Measurements from ENCODE around the gene ACP1.

The ACP1 gene

GRCh38 chr2:256094-256493 is 8.7 kb upstream of the ACP1 start:
- DNase-seq = no peak

GRCh38 chr2:257429-257828 is 7.3 kb upstream of the ACP1 start:
- DNase-seq = no peak

- no peak for DNase-seq
These were observed 6.9 kb upstream of the ACP1 start for GRCh38 chr2:257842-258241.

DNA sequence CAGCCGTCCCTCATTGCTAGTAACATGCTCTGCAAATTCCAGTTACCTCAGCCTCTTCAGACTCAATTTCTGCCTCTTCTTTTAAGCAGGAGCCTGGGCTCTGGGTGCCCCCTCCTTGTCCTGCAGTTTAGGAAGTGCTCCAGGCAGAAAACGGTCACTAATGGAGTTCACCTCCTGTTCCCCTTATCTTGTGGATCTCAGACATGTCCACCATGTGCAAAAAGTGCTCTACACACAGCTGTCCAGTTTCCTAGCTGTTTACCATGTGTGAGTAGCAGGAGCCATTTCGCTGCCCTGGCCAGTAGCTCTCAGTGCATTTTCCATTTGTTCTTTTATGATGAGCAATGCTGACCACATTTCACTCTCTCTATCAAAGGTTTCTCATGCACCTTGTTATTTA is 5.8 kb upstream of the ACP1 start:
- no peak for DNase-seq

GRCh38 chr2:259789-260331 is 4.9 kb upstream of the ACP1 start:
- DNase-seq = no peak

DNA sequence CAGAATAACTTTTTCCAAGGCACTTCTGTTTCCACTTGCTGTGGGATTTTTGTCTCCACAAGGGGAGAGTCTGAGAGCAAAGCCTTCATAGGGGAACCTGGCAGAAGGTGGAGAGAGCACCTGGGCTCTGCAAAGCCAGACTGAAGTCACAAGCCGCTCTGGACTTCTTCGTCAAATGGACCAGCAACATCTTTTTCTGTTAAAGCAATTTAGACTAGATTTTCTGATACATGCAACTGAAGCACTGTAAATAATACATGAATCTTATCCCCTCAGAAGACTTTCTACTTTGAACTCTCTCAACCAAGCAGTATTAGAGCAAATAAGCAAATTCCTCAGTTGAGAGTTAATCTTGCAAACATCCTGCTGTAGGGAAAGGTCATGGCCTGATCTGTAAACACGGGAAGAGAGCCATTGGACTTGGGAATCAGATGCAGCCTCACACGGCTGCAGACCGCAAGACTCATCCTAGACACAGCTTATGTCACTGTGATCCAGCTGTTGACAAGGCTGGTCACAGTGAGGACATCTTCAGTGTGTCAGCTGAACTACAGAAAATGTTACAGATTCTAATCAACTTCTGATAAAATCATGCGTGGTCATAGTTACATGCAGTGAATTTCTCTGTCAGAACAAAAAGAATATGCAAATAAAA is 4.1 kb upstream of the ACP1 start:
- no peak for DNase-seq

DNA sequence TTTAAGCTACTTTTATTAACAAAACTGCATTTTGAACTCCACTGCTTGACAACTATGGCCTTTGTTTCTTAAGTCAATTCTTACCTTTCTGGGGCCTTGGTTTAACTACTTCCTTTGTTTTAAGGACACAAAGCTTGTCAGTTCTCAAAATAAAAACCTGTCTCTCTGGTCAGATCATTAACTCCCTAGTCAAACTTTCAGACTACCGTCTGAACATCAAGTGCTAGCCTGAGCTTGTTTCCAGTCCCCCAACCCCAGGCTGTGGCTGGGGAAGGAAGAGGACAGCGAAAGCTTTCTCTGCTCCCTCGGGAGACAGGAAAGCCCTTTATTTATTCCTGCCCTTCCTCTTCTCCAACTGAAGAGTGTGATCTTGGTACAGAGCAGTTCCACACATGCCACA is 2.6 kb upstream of the ACP1 start:
- no peak for DNase-seq

DNA sequence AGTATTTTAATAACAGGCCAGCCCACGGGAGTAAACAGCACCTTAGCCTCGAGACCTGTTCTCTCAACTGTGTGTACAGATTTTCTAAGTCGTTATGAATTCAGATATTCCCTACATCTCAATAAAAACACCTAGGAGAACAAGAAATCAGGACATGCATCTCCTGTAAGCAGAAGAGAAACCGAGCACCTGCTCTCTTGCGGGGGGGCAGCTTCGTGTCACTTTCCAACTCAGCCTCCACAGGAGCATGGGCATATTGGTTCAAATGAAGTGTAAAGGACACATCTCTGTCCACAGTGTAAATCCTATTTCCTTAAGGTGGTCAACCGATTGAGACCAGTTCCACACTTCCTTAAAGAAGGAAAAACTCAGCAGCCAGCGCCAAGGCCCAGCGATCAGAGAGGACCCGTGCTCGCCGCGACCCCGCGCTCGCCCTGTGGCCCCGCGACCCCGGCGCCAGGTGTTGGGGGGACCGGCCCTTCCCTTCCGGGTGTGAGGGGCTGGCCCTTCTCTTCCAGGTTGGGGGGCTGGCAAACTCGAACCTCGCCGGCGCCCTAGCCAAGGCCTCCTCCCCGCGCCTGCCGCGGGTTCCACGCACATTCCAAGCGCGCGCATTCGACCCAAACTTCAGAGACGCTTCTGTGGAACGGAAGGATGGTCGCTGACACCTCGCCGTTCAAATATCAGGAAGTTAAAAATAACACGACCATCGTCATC is 1.6 kb upstream of the ACP1 start:
- no peak for DNase-seq

DNA sequence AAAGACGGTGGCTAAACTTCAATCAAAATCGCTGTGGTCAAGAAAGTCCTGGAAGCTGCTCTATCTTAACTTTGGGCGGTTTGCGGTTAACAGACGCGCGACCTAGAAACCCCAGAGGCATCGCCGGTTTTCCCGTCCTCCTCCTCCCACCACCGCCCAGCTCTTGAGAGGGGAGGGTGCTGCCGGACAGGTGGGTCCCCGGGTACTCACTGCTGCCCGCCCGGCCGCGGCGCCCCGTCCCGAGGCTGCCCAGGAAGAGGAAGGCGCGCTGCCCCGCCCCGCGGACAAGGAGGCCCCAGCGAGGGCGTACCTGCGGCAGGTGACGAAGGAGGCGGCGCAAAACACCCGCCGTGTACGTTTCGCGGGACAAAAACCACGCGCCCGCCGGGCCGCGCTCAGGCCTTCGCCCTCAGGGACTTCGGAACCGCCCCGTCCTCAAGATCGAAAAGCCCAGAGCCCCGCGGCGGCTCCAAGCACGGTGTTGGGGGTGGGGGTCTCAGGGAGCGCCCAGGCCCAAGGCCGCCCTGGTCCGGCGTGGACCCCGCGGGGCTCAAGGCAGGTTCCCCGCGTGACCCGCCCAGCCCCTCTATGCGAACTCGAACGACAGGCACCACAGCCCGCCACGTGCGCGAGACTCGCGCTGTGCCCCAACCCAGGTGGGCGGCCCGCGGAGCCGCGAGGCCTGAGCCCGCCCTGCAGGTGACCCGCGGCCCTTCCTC is 814 bp upstream of the ACP1 start, which contains the start of gene SH3YL1:
Gene SH3YL1 (minus strand): TSS at position 259 of the 719 bp plus-strand sequence. CDS start 48 bp downstream, at position 211.
- peak; percentile 36 for DNase-seq

GRCh38 chr2:268323-268722 is 3.6 kb downstream of the ACP1 start:
- DNase-seq = no peak

DNA sequence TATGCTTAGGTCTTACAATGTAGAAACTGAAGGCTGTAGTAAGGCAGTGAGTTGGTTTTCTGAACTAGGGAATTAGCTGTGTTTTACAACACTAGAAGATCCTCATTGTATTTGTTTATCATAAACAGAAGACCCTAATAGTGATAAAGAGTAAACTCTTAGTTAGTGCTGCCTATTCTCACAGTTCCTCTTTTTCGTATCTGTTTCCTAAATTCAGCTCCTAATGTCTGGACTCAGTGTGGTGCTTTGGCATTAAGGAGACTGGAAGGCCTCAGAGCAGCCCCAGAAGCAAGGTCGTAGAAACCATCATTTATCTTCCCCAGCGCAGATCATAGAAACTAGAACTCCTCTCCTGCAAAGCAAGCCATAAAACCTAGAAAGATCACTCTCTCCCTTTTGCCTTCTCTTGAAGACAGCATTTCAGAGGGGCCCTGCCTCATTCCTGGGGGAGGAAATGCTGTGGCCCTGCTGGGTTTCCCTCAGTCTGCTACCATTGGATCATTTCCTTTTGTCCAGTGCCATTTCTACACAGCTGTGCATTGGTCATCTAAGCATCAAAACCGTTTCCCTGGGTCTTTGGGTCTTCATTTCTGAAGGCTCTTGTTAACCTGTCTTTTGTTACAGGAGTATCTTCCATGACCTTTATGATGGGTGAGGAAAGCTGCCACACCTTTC is 4.7 kb downstream of the ACP1 start:
- no peak for DNase-seq

GRCh38 chr2:270861-271260 is 6.1 kb downstream of the ACP1 start:
- no peak for DNase-seq

DNA sequence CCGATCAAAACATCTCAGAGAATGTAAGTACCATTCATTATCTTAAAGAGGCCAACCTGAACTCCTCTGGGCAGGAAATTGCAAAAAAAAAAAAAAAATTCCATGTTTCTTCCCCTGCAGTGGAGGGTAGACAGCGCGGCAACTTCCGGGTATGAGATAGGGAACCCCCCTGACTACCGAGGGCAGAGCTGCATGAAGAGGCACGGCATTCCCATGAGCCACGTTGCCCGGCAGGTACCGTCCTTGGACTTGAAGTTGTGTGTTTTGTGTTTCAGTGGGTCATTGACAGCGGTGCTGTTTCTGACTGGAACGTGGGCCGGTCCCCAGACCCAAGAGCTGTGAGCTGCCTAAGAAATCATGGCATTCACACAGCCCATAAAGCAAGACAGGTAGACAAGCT is 7.2 kb downstream of the ACP1 start:
- no peak for DNase-seq

- no peak for DNase-seq
These were observed 8.6 kb downstream of the ACP1 start for GRCh38 chr2:273333-273732.

GRCh38 chr2:274503-274902 is 9.8 kb downstream of the ACP1 start:
- DNase-seq = no peak

GRCh38 chr2:275466-275865 is 10.7 kb downstream of the ACP1 start:
- DNase-seq = no peak

DNA sequence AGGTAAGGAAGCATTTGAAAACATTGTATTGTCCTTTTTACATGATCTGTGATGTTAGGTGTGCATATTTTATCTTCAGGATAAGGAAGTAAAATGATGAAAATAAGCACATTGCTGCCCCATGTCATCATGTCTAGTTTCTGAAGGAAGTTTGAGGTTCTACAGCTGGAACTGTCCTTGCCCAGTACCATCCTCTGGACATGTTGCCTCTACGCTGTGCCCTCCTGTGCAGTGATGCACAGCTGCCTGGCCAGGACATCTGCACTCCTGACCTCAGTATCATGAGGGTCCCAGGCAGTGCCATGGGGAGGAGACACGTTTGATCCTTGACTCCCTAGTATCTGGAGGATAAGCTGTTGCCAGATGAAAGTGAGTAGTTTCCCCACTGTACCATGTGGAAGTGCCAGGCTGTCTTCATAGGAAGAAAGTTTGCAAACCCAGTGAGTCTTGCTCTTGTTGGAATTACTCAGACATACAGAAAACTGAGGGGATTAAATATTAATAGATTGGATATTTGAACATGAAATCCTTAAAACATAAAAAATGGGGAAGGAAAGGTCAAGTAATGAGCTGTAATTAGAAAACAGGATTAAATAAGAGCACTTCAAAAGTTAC is 13.7 kb downstream of the ACP1 start:
- DNase-seq = no peak

GRCh38 chr2:278927-279320 is 14.2 kb downstream of the ACP1 start:
- DNase-seq = no peak

GRCh38 chr2:279366-279765 is 14.6 kb downstream of the ACP1 start:
- DNase-seq = no peak

DNA sequence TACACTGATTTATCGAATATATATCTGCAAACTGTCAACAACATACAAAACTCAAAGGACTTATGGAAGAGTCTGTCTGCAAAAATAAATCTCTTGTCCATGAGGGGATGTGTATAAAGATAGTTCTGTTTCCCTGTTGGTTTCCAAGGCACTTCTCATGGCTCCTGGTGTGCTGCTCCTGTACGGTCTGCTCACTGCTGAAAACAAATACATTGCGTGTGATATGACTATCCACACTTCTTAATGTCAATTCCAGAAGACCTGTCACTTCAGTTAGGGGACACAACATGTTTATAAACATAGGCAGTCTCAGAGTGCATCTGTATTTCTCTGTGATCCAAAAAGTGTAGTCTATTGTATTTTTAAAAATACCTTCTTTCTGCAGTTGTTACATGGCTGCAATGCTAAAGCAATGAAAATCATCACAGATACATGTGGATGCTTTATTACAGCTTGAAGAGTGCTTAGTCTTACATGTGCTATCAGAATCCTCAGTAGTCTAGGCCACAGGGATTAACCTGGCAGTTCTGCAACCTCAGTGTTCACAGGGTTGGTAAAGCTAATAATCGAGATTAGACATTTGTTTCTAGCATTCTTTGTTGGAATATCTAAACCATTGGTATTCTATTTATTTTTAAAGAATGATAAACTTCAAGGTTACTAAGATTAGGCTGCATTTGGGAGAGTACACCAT is 15.4 kb downstream of the ACP1 start:
- no peak for DNase-seq

DNA sequence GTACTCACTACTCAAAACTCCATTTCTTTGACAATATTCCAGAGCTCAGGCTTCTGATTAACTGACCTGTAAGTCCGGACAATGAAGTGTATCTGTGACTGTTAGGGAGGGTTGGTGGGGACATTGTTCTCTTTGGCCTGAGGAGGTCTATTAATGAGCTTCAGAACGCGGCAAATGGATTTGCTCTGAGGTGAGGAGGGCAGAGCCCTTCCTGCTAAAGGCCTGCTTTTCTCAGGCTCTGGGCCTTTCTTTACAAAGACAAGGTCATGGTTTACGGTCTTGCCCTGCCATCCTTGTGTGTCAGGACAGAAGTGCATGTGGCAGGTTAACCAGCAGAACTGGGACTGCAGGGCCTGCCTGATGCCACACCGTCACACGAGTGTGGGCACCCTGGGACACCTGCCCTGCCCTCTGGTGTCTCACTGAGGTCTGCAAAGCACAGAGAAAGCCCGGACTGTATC is 15.9 kb downstream of the ACP1 start:
- DNase-seq = no peak

DNA sequence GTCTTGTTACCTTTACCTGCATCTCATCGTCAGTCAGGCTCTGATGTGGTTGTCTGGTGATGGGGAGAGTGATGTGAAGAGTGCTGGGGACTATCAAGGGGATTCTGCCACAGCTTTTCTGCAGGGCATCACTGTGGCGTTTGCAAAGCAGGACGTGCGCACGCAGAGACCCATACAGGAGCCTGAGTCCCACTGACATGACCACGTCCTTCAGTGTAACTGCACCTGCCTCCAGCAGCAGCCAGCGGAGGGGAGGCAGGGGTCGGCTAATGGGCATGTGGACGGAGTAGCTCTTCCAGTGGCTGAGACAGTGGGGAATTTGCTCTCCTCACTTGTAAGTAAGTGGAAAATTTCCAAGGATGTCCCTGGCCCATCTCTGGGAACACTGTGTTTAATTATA is 16.6 kb downstream of the ACP1 start:
- DNase-seq = no peak
